ENCODE data around the gene DNMT3B. TPM values are rescaled to one million over a fixed set of nuclear protein-coding genes. Genes with fewer than 3 reads are reported as not detected.
A peak's percentile ranks its signal among the peaks of the same experiment; 100 is the strongest.

DNMT3B gene
- polyA plus RNA-seq, 1 donor, result 2.4 TPM

DNA sequence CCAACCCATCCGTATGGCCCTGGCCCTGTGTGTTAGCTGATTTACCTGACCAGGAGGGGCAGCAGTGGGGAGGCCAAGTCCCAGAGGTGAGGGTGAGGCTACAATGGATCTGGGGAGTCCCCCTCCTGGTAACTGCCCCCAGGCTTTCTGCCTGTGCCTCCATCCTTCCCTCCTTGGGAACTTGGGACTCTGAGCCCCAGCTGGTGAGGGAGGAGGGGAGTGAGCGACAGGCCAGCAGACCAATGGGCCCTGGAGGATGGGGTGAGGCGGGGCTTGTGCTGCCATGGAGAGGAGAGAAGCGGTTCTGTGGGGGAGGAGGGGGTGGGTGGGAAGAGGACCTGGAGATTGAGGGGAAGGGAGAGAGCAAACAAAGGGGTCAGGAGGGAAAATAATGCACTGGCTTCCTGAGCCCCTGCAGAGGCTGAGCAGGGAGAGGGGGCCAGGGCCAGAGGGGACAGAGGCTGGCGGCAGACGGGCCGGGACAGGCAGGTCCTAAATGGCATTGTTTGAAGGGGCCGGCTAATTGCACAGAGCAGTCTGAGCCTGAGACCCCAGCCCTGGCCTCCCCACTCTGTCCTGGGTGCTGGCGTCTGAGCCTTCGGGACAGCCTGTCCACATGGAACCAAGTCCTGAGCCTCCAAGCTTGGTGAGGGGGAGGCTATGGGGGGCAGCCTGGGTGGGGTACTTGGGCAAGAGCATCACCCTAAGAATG is 17.5 kb downstream of the DNMT3B start:
- Histone ChIP-seq H3K27ac (ENCODE audit: low read length) (no peak overlapping the region), H3K4me3 (ENCODE audit: low read length) (no peak overlapping the region), H3K27me3 (ENCODE audit: control insufficient read depth, insufficient read depth, low read length) (no peaks in the 10 kb centered on the region), H3K36me3 (ENCODE audit: control insufficient read depth, insufficient read depth, low read length) (no peaks in the 10 kb centered on the region), H3K9me3 (ENCODE audit: control insufficient read depth, low read depth, low read length) (no peaks in the 10 kb centered on the region), H3K4me1 (ENCODE audit: control insufficient read depth, insufficient read depth, low read length) (peaks cover 7% of the 10 kb centered on the region)
- no peak for DNase-seq
- no CpG with 5 or more reads among the region's 10 CpGs for WGBS (ENCODE audit: insufficient coverage, low lambda C conversion rate)

GRCh38 chr20:32780278-32780677 is 18.1 kb downstream of the DNMT3B start:
- WGBS (ENCODE audit: insufficient coverage, low lambda C conversion rate), result no CpG with 5 or more reads among the region's 16 CpGs
- H3K36me3 ChIP-seq (ENCODE audit: control insufficient read depth, insufficient read depth, low read length), result no peaks in the 10 kb centered on the region

GRCh38 chr20:32780749-32781655 is 18.8 kb downstream of the DNMT3B start:
- Histone ChIP-seq H3K27ac (ENCODE audit: low read length) (no peak overlapping the region), H3K4me1 (ENCODE audit: control insufficient read depth, insufficient read depth, low read length) (peaks cover 7% of the 10 kb centered on the region), H3K9me3 (ENCODE audit: control insufficient read depth, low read depth, low read length) (no peaks in the 10 kb centered on the region), H3K36me3 (ENCODE audit: control insufficient read depth, insufficient read depth, low read length) (no peaks in the 10 kb centered on the region), H3K4me3 (ENCODE audit: low read length) (no peak overlapping the region), H3K27me3 (ENCODE audit: control insufficient read depth, insufficient read depth, low read length) (no peaks in the 10 kb centered on the region)
- DNase-seq, result peak in 1 of 2 donors; percentile 44
- WGBS (ENCODE audit: insufficient coverage, low lambda C conversion rate), result 94% methylated on average over 2 of the region's 18 CpGs

More at GRCh38 chr20:32780278-32780677, 18.1 kb downstream of the DNMT3B start:
- H3K27ac ChIP-seq (ENCODE audit: low read length), result no peak overlapping the region
- DNase-seq, result no peak
- H3K27me3 ChIP-seq (ENCODE audit: control insufficient read depth, insufficient read depth, low read length), result no peaks in the 10 kb centered on the region
- H3K4me3 ChIP-seq (ENCODE audit: low read length), result no peak overlapping the region
- peaks cover 7% of the 10 kb centered on the region for H3K4me1 ChIP-seq (ENCODE audit: control insufficient read depth, insufficient read depth, low read length)
- no peaks in the 10 kb centered on the region for H3K9me3 ChIP-seq (ENCODE audit: control insufficient read depth, low read depth, low read length)

GRCh38 chr20:32784369-32785080 is 22.3 kb downstream of the DNMT3B start:
- peaks cover 3% of the 10 kb centered on the region for H3K36me3 ChIP-seq (ENCODE audit: control insufficient read depth, insufficient read depth, low read length)
- H3K27me3 ChIP-seq (ENCODE audit: control insufficient read depth, insufficient read depth, low read length), result no peaks in the 10 kb centered on the region
- WGBS (ENCODE audit: insufficient coverage, low lambda C conversion rate), result no CpG with 5 or more reads among the region's 13 CpGs
- H3K9me3 ChIP-seq (ENCODE audit: control insufficient read depth, low read depth, low read length), result no peaks in the 10 kb centered on the region
- no peak overlapping the region for H3K4me3 ChIP-seq (ENCODE audit: low read length)
- no peaks in the 10 kb centered on the region for H3K4me1 ChIP-seq (ENCODE audit: control insufficient read depth, insufficient read depth, low read length)
- DNase-seq, result no peak
- no peak overlapping the region for H3K27ac ChIP-seq (ENCODE audit: low read length)

GRCh38 chr20:32786059-32786760 is 24.0 kb downstream of the DNMT3B start:
- DNase-seq, result no peak
- peaks cover 3% of the 10 kb centered on the region for H3K36me3 ChIP-seq (ENCODE audit: control insufficient read depth, insufficient read depth, low read length)
- WGBS (ENCODE audit: insufficient coverage, low lambda C conversion rate), result no CpG with 5 or more reads among the region's 16 CpGs
- H3K9me3 ChIP-seq (ENCODE audit: control insufficient read depth, low read depth, low read length), result no peaks in the 10 kb centered on the region
- no peaks in the 10 kb centered on the region for H3K4me1 ChIP-seq (ENCODE audit: control insufficient read depth, insufficient read depth, low read length)
- no peak overlapping the region for H3K4me3 ChIP-seq (ENCODE audit: low read length)
- no peak overlapping the region for H3K27ac ChIP-seq (ENCODE audit: low read length)
- no peaks in the 10 kb centered on the region for H3K27me3 ChIP-seq (ENCODE audit: control insufficient read depth, insufficient read depth, low read length)

DNA sequence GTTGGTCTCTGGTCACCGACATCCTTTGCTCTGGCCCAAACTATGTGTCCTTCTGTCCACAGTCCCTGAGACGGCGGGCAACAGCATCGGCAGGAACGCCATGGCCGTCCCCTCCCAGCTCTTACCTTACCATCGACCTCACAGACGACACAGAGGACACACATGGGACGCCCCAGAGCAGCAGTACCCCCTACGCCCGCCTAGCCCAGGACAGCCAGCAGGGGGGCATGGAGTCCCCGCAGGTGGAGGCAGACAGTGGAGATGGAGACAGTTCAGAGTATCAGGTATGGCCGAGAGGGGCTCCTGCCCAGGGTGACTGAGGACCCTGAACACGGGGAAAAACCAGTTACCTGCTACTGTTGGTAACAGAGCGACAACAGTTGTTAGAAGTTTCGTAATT is 25.0 kb downstream of the DNMT3B start:
- Histone ChIP-seq H3K4me3 (ENCODE audit: low read length) (no peak overlapping the region), H3K36me3 (ENCODE audit: control insufficient read depth, insufficient read depth, low read length) (peaks cover 3% of the 10 kb centered on the region), H3K27ac (ENCODE audit: low read length) (no peak overlapping the region), H3K27me3 (ENCODE audit: control insufficient read depth, insufficient read depth, low read length) (no peaks in the 10 kb centered on the region), H3K9me3 (ENCODE audit: control insufficient read depth, low read depth, low read length) (no peaks in the 10 kb centered on the region), H3K4me1 (ENCODE audit: control insufficient read depth, insufficient read depth, low read length) (no peaks in the 10 kb centered on the region)
- no peak for DNase-seq
- WGBS (ENCODE audit: insufficient coverage, low lambda C conversion rate), result 100% methylated on average over 1 of the region's 16 CpGs

- H3K27ac ChIP-seq (ENCODE audit: low read length), result no peak overlapping the region
- peak; percentile 58 to 59 for DNase-seq
- no CpG with 5 or more reads among the region's 6 CpGs for WGBS (ENCODE audit: insufficient coverage, low lambda C conversion rate)
- no peaks in the 10 kb centered on the region for H3K27me3 ChIP-seq (ENCODE audit: control insufficient read depth, insufficient read depth, low read length)
- peaks cover 3% of the 10 kb centered on the region for H3K36me3 ChIP-seq (ENCODE audit: control insufficient read depth, insufficient read depth, low read length)
- H3K9me3 ChIP-seq (ENCODE audit: control insufficient read depth, low read depth, low read length), result no peaks in the 10 kb centered on the region
- peaks cover 5% of the 10 kb centered on the region for H3K4me1 ChIP-seq (ENCODE audit: control insufficient read depth, insufficient read depth, low read length)
- H3K4me3 ChIP-seq (ENCODE audit: low read length), result no peak overlapping the region
These were observed 27.9 kb downstream of the DNMT3B start for GRCh38 chr20:32789896-32790750.

DNA sequence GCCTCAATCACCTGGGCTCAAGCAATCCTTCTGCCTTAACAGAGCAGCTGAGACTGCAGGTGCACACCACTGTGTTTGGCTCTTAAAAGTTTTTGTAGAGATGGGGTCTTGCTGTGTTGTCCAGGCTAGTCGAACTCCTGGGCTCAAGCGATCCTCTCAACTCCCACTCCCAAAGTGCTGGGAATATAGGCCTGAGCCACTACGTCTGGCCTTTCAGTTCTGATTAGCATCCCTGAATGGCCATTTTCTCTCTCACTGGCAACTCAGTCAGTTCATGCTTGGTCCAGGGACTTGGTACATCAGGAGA is 28.5 kb downstream of the DNMT3B start:
- no peak for DNase-seq
- no CpG with 5 or more reads among the region's 3 CpGs for WGBS (ENCODE audit: insufficient coverage, low lambda C conversion rate)
- Histone ChIP-seq H3K36me3 (ENCODE audit: control insufficient read depth, insufficient read depth, low read length) (peaks cover 4% of the 10 kb centered on the region), H3K27ac (ENCODE audit: low read length) (no peak overlapping the region), H3K27me3 (ENCODE audit: control insufficient read depth, insufficient read depth, low read length) (no peaks in the 10 kb centered on the region), H3K4me1 (ENCODE audit: control insufficient read depth, insufficient read depth, low read length) (peaks cover 5% of the 10 kb centered on the region), H3K9me3 (ENCODE audit: control insufficient read depth, low read depth, low read length) (no peaks in the 10 kb centered on the region), H3K4me3 (ENCODE audit: low read length) (no peak overlapping the region)

- Histone ChIP-seq H3K27me3 (ENCODE audit: control insufficient read depth, insufficient read depth, low read length) (no peaks in the 10 kb centered on the region), H3K27ac (ENCODE audit: low read length) (no peak overlapping the region), H3K4me1 (ENCODE audit: control insufficient read depth, insufficient read depth, low read length) (peaks cover 5% of the 10 kb centered on the region), H3K4me3 (ENCODE audit: low read length) (no peak overlapping the region), H3K36me3 (ENCODE audit: control insufficient read depth, insufficient read depth, low read length) (peaks cover 3% of the 10 kb centered on the region), H3K9me3 (ENCODE audit: control insufficient read depth, low read depth, low read length) (no peaks in the 10 kb centered on the region)
- no CpG with 5 or more reads among the region's 3 CpGs for WGBS (ENCODE audit: insufficient coverage, low lambda C conversion rate)
- DNase-seq, result peak in 1 of 2 donors; percentile 20
These were observed 30.1 kb downstream of the DNMT3B start for GRCh38 chr20:32792316-32792715.

Data from large intestine (tissue), 3 donors.